ENCODE measurements around the gene TBC1D1.

DNA sequence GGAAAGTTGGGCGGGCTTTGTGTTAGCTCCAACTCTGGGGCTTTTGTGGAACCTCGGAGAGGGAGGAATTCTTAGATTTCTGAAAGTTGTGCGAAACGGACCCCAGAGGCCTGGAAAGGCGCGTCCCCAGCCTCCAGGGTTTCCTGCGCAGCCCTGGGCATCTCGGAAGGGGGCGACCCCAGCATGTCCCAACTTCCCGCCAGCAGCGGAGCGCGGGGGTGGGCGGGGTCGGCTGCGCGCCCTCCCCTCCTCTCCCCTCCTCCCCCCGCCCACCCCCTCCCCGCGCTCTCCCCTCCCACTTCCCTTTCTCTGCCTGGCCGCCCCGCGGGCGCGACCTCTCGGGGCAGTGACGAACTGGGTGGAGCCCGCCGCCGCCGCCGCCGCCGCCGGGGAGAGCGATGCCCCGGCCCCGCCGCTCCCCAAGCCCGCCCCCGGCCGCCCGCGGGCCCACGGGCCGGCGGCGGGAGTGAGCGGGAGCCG lies 86.1 kb downstream of the TBC1D1 start:
- TF ChIP-seq, protein P1, sequence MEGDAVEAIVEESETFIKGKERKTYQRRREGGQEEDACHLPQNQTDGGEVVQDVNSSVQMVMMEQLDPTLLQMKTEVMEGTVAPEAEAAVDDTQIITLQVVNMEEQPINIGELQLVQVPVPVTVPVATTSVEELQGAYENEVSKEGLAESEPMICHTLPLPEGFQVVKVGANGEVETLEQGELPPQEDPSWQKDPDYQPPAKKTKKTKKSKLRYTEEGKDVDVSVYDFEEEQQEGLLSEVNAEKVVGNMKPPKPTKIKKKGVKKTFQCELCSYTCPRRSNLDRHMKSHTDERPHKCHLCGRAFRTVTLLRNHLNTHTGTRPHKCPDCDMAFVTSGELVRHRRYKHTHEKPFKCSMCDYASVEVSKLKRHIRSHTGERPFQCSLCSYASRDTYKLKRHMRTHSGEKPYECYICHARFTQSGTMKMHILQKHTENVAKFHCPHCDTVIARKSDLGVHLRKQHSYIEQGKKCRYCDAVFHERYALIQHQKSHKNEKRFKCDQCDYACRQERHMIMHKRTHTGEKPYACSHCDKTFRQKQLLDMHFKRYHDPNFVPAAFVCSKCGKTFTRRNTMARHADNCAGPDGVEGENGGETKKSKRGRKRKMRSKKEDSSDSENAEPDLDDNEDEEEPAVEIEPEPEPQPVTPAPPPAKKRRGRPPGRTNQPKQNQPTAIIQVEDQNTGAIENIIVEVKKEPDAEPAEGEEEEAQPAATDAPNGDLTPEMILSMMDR (IDR thresholded peaks at IDR 0.05): no peak
- no peak for TF ChIP-seq POLR2A (IDR thresholded peaks at IDR 0.05)
- TF ChIP-seq POLR2AphosphoS5 (IDR thresholded peaks at IDR 0.05; ENCODE audit: insufficient read depth in 1 of 2, low read depth in 1 of 2): peak in 1 of 2 donors; percentile 73

Data from vagina (tissue), 2 donors.